H1 (cell line): ENCODE data around the gene PPIF. TPM values are rescaled to one million over a fixed set of nuclear protein-coding genes. Genes with fewer than 3 reads are reported as not detected.

ENCODE experiments used
- BACH1 ChIP-seq: IDR thresholded peaks from 2 replicates; pipeline ENCODE4 v1.6.1; 2012; ENCODE audit warnings: low read length, improper control_type of control experiment
- CTBP2 ChIP-seq: IDR thresholded peaks from 2 replicates; pipeline ENCODE4 v1.7.0; 2011; ENCODE audit warnings: borderline replicate concordance, mild to moderate bottlenecking, moderate library complexity, mixed read lengths, low read length; ENCODE audit not compliant: insufficient read depth, insufficient read length
- TBP ChIP-seq: IDR thresholded peaks from 2 replicates; pipeline ENCODE4 v1.6.1; 2011; ENCODE audit warnings: low read depth, low read length, improper control_type of control experiment
- YY1 ChIP-seq: IDR thresholded peaks from 2 replicates; pipeline ENCODE4 v1.6.1; 2011; ENCODE audit warnings: low read depth, mild to moderate bottlenecking, low read length
- polyA plus RNA-seq, 7 experiments: library from polyadenylated mRNA; depleted of rRNA in 3 of 7; stranded (reverse) in 5 of 7; unstranded in 2 of 7; fragments of >200 nt in 5 of 7; fragments of 200-250 nt in 2 of 7; gene quantifications; 1 replicate in 5 of 7; 2 replicates in 1 of 7; 4 replicates in 1 of 7; pipeline versions ENCODE4 v1.2.1 to v1.2.3, GENCODE V29; 2011 to 2013; ENCODE audit warnings: missing spikeins in 2 of 7, mixed read lengths in 2 of 7
- total RNA-seq: library from RNA; stranded (reverse); fragmentation: NEBNext Ultra II Directional; extraction: Animal tissue kit (Norgen Biotek cat#: 25700); gene quantifications from 2 replicates; pipeline ENCODE4 v1.2.1, GENCODE V29; 2021
- TF ChIP-seq, protein P1 (sequence below): IDR thresholded peaks from 2 replicates; pipeline ENCODE4 v1.6.1; 2012; ENCODE audit warnings: low read length, inconsistent platforms
- TF ChIP-seq, protein P2 (sequence below): fragments of 300-600 bp; sonication (generic); IDR thresholded peaks from 2 replicates; pipeline ENCODE4 v1.7.1; 2012; ENCODE audit warnings: low read length, moderate library complexity, mild to moderate bottlenecking, inconsistent platforms; ENCODE audit not compliant: insufficient replicate concordance
- TF ChIP-seq, protein P3 (sequence below): IDR thresholded peaks from 2 replicates; pipeline ENCODE4 v1.6.1; 2011; ENCODE audit warnings: low read length, improper control_type of control experiment

The PPIF gene
- total and polyA plus RNA-seq, 2 of the 8 experiments (the other 6 are each of a cell fraction or from before 2014, with no cell fraction given): 70.2 to 77.6 TPM

DNA sequence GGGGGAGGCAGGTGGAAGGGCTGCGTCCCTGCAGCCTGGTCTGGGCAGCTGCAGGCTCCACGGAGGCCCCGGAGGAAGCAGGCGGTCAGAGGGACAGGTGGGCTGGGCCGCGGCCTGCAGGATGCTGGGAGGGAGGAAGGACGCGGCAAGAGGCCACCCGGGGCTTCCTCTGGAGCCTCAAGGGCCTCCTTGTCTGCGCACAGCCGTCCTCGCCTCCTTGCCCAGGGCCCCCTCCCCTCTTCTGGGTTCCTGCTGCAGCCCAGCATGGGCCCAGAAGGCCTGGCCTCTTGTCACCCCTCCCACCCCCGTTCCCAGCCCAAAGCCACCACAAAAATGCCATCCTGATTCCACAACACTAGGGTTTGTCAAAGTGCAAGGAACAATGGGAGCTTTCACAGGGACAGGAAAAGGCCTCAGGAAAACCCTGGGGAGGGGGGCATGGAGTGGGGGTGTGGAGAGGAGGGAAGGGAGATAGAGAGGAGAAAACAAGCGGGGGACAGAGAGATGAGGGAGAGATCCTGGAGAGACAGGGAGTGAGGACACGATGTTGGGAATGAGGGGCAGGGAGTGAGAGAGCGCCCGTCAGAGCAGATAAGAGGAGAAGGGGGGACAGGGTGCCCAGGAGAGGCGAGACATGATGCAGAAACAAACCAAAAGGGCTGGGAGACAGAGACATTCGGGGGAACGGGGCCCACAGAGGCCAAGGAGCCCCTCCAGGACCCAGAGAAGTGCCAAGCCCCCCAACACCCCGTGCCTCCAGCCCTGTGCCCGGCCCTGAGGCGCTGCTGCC lies 56.4 kb downstream of the PPIF start (continued):
- TF ChIP-seq CTBP2 (no peak), TBP (no peak), BACH1 (no peak), YY1 (no peak)
- TF ChIP-seq, protein P1, sequence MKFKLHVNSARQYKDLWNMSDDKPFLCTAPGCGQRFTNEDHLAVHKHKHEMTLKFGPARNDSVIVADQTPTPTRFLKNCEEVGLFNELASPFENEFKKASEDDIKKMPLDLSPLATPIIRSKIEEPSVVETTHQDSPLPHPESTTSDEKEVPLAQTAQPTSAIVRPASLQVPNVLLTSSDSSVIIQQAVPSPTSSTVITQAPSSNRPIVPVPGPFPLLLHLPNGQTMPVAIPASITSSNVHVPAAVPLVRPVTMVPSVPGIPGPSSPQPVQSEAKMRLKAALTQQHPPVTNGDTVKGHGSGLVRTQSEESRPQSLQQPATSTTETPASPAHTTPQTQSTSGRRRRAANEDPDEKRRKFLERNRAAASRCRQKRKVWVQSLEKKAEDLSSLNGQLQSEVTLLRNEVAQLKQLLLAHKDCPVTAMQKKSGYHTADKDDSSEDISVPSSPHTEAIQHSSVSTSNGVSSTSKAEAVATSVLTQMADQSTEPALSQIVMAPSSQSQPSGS: no peak
- TF ChIP-seq, protein P2, sequence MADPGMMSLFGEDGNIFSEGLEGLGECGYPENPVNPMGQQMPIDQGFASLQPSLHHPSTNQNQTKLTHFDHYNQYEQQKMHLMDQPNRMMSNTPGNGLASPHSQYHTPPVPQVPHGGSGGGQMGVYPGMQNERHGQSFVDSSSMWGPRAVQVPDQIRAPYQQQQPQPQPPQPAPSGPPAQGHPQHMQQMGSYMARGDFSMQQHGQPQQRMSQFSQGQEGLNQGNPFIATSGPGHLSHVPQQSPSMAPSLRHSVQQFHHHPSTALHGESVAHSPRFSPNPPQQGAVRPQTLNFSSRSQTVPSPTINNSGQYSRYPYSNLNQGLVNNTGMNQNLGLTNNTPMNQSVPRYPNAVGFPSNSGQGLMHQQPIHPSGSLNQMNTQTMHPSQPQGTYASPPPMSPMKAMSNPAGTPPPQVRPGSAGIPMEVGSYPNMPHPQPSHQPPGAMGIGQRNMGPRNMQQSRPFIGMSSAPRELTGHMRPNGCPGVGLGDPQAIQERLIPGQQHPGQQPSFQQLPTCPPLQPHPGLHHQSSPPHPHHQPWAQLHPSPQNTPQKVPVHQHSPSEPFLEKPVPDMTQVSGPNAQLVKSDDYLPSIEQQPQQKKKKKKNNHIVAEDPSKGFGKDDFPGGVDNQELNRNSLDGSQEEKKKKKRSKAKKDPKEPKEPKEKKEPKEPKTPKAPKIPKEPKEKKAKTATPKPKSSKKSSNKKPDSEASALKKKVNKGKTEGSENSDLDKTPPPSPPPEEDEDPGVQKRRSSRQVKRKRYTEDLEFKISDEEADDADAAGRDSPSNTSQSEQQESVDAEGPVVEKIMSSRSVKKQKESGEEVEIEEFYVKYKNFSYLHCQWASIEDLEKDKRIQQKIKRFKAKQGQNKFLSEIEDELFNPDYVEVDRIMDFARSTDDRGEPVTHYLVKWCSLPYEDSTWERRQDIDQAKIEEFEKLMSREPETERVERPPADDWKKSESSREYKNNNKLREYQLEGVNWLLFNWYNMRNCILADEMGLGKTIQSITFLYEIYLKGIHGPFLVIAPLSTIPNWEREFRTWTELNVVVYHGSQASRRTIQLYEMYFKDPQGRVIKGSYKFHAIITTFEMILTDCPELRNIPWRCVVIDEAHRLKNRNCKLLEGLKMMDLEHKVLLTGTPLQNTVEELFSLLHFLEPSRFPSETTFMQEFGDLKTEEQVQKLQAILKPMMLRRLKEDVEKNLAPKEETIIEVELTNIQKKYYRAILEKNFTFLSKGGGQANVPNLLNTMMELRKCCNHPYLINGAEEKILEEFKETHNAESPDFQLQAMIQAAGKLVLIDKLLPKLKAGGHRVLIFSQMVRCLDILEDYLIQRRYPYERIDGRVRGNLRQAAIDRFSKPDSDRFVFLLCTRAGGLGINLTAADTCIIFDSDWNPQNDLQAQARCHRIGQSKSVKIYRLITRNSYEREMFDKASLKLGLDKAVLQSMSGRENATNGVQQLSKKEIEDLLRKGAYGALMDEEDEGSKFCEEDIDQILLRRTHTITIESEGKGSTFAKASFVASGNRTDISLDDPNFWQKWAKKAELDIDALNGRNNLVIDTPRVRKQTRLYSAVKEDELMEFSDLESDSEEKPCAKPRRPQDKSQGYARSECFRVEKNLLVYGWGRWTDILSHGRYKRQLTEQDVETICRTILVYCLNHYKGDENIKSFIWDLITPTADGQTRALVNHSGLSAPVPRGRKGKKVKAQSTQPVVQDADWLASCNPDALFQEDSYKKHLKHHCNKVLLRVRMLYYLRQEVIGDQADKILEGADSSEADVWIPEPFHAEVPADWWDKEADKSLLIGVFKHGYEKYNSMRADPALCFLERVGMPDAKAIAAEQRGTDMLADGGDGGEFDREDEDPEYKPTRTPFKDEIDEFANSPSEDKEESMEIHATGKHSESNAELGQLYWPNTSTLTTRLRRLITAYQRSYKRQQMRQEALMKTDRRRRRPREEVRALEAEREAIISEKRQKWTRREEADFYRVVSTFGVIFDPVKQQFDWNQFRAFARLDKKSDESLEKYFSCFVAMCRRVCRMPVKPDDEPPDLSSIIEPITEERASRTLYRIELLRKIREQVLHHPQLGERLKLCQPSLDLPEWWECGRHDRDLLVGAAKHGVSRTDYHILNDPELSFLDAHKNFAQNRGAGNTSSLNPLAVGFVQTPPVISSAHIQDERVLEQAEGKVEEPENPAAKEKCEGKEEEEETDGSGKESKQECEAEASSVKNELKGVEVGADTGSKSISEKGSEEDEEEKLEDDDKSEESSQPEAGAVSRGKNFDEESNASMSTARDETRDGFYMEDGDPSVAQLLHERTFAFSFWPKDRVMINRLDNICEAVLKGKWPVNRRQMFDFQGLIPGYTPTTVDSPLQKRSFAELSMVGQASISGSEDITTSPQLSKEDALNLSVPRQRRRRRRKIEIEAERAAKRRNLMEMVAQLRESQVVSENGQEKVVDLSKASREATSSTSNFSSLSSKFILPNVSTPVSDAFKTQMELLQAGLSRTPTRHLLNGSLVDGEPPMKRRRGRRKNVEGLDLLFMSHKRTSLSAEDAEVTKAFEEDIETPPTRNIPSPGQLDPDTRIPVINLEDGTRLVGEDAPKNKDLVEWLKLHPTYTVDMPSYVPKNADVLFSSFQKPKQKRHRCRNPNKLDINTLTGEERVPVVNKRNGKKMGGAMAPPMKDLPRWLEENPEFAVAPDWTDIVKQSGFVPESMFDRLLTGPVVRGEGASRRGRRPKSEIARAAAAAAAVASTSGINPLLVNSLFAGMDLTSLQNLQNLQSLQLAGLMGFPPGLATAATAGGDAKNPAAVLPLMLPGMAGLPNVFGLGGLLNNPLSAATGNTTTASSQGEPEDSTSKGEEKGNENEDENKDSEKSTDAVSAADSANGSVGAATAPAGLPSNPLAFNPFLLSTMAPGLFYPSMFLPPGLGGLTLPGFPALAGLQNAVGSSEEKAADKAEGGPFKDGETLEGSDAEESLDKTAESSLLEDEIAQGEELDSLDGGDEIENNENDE: no peak
- TF ChIP-seq, protein P3, sequence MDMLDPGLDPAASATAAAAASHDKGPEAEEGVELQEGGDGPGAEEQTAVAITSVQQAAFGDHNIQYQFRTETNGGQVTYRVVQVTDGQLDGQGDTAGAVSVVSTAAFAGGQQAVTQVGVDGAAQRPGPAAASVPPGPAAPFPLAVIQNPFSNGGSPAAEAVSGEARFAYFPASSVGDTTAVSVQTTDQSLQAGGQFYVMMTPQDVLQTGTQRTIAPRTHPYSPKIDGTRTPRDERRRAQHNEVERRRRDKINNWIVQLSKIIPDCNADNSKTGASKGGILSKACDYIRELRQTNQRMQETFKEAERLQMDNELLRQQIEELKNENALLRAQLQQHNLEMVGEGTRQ: no peak
